Stimulated activated CD8-positive, alpha-beta memory T cell treated with anti-CD3 and anti-CD28 coated beads, Interleukin-4, amount 100 ng/mL, for 24 hours (primary cell): ENCODE data around the gene CXXC5.

Experiments
- DNase-seq: peaks from one replicate; pipeline ENCODE4 v3.0.0-alpha.2; 2020; ENCODE audit warnings: low read depth

Gene CXXC5

DNA sequence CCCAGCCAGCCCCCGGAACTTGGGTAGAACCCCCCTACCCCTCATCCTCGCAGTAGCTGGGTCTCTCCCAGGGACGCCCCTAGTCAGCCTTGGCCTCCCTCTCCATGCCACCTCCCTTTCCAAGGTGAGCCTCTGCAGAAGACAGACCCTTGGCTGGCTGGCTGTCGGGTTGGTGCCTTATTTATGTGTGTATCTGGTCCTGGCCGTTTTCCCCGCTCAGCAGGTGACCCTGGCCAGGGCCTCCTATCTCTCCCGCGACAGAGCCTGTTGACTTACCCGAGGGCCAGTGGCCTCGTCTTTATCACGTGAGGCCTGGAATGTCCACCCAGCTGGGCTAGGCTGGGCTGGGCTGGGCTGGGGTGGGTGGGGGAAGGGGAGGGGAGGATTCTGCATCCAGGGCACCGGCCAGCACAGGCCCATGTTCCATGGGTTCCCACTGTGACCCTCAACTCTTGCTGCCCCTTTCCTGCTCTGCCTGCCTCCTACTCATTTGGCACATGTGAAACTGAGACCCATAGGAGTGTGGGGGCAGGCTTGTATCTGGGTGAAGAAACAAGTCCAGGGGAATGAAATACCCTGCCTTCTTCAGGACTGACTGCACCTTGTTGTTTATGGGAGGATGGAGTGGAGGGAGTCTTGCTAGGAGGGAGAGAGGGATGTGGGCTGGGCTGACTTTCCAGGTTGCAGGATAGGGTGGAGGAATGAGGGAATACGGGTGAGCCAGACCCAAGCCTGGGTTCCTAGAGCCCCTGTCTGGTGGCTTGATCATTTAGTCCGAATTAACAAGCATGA is 3.1 kb downstream of the CXXC5 start:
- no peak for DNase-seq

DNA sequence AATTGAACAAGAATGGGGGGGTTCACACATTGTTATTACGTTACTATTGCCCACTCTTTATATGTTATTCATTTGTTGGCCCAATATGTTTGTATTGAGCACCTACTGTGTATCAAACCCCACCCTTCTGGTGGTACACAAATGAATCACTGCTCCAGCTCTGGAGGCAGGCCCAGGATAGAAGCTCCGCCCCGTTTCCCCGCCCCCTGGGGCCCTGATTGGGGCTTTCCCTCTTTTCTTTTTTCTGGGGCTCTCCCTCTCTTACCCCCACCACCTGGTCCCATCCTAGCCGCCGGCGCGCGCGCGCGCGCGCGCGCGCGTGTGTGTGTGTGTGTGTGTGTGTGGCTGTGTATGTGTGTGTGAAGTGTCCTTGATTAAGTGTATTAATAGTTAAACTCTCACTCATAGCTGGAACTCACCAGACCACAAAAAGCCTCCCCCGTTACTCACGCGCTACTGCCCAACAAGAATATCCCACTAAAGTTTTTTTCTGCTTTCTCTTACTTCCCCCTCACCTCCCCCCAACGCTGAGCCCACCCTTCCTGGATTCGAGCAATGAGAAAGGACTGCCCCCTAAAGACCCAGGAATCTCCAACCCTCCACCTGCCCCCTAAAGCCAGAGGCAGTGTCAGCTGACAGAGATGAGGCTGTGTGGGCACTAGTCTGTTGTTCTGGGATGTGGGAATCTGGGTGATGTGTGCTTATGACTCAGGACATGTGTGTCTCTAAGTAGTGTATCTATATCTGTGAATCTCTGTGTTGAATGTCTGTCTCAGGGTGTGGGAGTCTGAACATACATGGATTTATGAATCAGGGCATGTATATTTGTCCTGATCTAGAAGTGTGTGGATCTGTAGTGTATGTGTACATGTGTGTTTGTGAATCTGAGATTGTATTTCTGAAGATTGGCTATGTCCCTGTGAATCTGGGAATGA is 4.0 kb downstream of the CXXC5 start:
- peak; percentile 63 for DNase-seq

- no peak for DNase-seq
These were observed 4.7 kb downstream of the CXXC5 start for GRCh38 chr5:139652788-139653241.

GRCh38 chr5:139653616-139654015 is 5.5 kb downstream of the CXXC5 start:
- no peak for DNase-seq

DNA sequence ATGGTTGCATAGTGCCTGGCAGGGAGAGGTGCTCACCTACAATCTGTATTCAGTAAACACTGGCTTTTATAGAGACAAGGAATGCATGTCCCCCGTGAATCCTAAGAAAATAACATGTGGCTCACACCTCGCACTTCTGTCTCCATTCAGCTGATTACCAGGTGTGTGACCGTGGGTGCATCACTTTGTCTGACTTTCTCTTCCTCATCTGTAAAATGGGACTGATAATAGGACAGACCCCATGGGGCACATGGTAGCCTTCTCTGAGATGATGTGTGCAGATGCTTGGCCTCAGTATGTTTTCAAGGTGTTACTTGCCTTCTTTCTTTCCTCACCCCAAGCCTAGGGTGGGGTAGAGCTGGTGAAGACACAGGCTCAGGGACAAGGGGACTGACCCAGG is 6.3 kb downstream of the CXXC5 start:
- DNase-seq = no peak

DNA sequence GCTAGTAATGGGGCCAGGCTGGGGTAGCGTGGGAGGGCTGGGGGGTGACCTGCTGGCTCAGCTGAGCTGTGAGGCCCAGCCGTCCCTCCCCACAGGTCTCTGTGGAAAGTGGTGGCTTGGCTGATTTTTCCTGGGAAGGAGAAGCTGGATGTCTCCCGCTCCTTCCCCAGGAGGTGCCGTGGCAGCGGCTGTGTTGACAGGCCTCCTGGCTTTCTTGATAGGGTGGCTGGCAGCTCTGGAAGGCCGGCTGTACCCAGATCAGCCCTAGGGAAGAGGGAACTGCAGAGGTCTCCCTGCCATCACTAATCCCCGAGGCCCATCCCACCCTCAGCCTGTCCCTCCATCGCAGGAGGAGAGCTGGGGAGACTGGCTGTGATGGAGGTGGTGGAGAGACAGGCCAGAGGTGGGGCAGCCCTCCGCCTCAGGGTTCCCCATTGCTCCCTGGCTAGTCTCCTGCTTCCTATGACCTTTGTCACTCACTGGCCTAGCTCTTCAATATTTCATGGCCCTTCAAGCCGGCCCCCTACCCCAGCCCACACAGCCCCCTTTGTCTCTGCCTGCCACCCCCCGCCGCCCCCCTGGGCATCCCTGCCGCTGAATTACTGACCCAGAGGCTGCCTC is 6.8 kb downstream of the CXXC5 start:
- DNase-seq = no peak

GRCh38 chr5:139655727-139656271 is 7.7 kb downstream of the CXXC5 start:
- no peak for DNase-seq

- no peak for DNase-seq
These were observed 9.5 kb downstream of the CXXC5 start for GRCh38 chr5:139657363-139658321.

GRCh38 chr5:139658501-139658927 is 10.4 kb downstream of the CXXC5 start:
- DNase-seq = no peak

DNA sequence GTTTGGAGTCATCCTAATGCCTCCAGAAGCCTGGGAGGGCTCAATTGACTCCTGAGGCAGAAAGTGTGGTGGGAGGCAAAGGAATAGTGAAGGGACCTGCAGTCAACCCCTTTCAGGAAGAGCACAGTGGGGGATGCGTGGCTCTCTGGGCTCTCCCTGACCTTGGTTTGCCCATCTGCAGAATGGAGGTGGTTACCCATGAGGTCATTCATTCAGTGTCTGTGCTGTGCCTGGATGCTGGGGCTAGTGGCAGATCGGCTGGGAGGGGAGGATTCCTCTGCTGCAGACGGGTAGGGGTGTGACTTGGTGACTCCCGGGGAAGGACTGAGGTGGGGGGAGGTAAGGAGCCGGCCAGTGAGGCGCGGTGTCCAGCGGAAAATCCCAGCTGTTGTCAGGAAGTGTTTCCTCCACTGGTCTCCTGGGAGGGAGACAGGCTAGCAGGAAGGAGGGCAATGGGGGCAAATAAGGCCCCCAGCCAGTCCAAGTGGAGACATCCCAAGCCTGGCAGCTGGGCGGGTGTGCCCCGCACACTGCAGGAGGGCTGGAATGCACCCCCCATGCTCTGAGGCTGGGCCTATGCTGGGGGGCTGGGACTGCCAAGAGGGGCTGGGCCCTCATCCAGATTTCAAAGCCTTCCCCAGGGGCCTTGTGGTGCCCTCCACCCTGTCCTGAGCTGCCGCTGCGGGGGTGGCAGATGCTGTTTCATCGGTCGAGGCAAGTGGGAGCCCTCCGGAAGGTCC is 10.9 kb downstream of the CXXC5 start:
- DNase-seq = no peak

DNA sequence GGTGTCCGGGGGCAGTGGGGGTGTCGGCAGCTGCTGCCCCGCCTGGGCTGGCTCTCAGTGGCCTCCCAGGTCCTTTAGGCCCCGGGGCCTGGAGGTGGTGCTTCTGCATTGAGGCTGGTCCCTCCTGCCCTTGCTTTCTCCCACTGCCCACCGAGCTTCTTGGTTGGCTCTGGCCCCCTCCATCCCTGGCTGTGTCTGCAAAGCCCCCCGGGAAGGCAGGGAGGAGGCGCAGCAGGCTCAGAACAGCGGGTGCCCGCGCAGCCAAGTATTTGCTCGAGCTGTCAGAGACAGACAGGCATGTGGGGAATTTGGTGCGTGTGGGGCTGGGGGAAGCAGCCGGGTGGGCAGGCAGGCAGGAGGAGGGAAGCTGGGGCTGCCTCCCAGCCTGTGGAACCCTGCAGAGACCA is 11.5 kb downstream of the CXXC5 start:
- no peak for DNase-seq

DNA sequence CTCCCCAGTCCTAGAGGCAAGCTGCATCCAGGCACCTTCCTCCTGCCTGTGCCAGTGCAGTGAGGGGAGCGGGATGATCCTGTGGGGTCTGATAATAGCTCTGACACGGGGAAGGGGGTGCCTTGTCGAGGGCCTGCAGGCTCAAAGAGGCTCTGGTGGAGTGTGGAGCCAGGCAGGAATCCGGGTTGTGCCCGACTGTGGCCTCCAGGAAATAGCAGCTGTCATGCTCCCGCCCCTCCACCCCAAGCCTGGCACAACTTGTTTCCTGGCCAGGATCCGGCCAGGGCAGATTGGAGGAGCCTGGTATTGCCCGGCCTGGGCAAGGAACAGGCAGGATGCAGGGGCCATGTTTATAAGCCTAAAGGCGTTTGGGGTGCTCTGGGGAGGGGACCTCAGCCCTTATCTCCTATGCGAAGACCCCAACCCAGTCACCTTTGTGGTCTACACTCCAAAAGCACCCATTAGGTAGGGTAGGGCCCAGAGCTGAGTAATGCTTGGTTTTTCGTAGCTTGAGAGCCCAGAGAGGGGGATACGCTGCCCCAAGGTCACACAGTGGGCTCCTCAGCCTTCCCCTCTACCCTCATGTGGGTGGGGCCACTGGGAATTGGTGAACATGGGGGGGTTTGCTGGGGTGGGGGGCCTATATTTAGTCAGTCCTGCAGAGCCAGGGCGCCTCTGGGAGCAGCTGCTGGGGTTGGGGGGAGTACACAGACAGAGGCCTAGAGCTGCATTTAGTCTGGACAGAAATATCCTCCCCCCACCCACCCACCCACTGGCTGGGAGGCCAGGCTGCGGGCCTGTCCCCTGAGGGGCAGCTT is 12.2 kb downstream of the CXXC5 start:
- DNase-seq = no peak

- DNase-seq = no peak
These were observed 13.0 kb downstream of the CXXC5 start for GRCh38 chr5:139660923-139661814.

GRCh38 chr5:139662617-139663016 is 14.5 kb downstream of the CXXC5 start:
- DNase-seq = no peak

DNA sequence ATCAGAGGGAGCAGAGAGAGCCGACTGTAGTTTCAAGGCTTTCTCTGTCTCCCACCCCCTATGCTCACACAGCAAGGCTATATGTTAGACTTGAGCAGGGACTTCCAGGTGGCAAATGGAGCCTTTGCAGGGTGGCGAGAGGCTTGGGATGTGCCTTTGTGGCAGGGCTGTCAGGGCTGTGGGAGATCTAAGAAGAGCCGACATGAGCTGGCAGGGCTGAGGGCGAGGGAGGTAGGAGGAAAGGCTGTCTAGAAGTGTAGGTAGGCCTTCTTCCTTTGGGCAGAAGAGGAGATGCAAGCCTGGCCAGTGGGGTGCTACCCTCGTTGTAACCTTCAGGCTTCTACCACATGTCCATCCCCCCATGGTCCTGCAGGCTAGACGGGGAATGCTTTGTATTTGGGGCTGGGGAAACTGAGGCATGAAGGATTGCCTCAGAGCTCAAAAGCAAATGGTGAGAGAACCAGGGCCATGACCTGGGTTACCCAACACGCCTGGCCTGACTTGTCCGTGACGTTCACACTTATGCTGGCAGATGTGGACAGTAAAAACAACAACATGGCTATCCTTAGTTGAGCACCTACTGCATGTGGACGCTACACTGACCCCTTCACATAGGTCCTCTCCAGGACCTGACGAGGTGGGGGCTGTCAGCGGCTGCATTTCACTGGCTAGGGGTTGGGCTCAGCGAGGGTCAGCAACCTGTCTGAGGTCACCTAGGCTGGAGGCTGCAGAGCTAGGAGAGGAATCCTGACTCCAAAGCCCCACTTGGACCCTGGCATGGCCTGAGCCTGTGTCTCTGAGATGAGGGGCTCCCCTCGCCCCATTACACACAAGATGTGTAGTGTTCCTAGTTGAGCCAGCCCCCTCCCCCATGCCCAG is 15.3 kb downstream of the CXXC5 start:
- no peak for DNase-seq

GRCh38 chr5:139664086-139664693 is 16.0 kb downstream of the CXXC5 start:
- DNase-seq = no peak
